ENCODE measurements around the gene REST.

GRCh38 chr4:56871371-56871866 is 36.3 kb upstream of the REST start:
- TF ChIP-seq PATZ1 (CRISPR knock-in tag; IDR thresholded peaks at IDR 0.05; ENCODE audit: borderline replicate concordance) (no peak), BACH2 (CRISPR knock-in tag; IDR thresholded peaks at IDR 0.05; ENCODE audit: borderline replicate concordance) (no peak)
